ENCODE measurements around the gene CCBE1.

The CCBE1 gene

DNA sequence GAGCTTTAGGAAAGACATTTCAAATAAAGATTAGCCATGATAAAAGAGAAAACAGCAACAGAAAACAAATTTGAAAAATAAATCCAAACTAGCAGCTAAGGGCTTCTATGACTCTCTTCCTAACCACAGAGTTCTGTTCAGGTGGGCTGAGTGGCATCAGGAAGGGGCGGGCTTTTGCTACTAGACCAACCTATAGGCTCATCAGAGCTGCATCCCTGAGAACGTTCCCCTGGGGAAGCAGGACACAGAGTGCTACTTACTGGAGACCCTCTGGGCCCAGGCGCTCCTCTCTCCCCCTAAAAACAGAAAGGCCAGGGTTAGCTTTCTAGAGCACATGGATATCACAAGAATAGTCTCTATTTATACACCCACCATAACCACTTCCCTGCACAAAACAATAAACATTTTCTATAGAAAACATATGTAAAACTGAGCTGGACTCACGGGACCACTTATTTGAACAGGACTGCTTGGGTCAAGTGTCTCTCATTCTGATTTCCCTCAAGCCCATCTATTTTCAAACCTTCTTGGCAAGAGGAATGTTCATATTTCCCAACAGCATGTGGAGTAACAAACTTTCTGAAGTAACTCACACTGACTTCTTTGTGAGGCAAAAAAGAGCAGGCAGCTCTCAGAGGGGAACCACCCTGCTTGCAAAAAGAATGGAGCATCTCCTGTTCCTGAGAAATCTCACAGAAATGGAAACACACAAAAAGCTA lies 259.2 kb downstream of the CCBE1 start:
- no peaks in the 10 kb centered on the region for H3K4me1 ChIP-seq (ENCODE audit: insufficient read depth, insufficient read length)
- TF ChIP-seq SUZ12 (IDR thresholded peaks at IDR 0.05; ENCODE audit: extremely low read depth, insufficient read depth, insufficient read length) (no peak), YY1 (IDR thresholded peaks at IDR 0.05; ENCODE audit: insufficient read depth, insufficient read length) (no peak), ZNF274 (IDR thresholded peaks at IDR 0.05; ENCODE audit: low read depth, low read length) (no peak)
- H3K9ac ChIP-seq (ENCODE audit: insufficient read length, low read depth): no peak overlapping the region
- no peak overlapping the region for H3K4me3 ChIP-seq (ENCODE audit: insufficient read length, low read depth)
- DNase-seq (ENCODE audit: low read depth, low spot score): no peak
- H3K27me3 ChIP-seq (ENCODE audit: insufficient read depth, insufficient read length): no peaks in the 10 kb centered on the region
- no peaks in the 10 kb centered on the region for H3K9me3 ChIP-seq (ENCODE audit: insufficient read depth, low read length)
- H3K36me3 ChIP-seq (ENCODE audit: insufficient read depth, insufficient read length, low read length): no peaks in the 10 kb centered on the region

DNA sequence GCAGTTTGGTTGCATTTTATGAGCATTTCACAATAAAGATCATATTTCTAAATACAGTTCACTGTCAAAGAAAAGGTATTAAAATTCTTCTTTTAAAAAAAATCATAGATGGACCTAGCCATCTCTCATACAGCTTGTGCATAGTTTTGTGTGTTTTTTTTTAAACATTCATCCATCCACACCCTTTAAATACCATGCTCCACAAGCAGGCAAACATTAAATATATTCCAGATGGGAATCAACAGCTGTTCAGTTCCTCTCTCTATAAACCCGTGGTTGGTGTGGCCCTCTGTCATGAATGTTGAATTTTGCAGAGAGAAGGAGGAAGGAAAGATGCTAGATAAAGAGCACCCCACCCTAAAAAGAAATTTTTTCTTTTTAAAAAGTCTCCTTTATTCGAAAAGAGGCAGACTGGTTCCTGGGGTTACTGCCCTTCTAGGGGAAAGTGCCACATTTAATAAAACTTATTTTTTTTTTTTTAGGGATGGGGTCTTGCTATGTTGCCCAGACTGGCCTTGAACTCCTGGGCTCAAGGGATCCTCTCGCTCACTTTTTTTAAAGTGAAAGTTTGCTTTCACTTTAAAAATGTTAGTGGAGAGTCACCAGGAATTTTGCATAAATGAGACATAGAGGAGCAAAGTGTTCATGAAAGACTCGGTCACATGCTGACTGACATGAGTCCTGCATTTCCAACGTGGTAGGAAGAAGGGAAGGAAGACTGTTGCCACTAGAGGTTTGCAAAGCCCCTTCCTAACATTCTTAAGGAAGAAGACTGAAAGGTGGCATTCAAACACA lies 264.2 kb downstream of the CCBE1 start:
- no peak for DNase-seq (ENCODE audit: low read depth, low spot score)
- H3K4me1 ChIP-seq (ENCODE audit: insufficient read depth, insufficient read length): no peaks in the 10 kb centered on the region
- no peaks in the 10 kb centered on the region for H3K27me3 ChIP-seq (ENCODE audit: insufficient read depth, insufficient read length)
- no peaks in the 10 kb centered on the region for H3K9me3 ChIP-seq (ENCODE audit: insufficient read depth, low read length)
- H3K4me3 ChIP-seq (ENCODE audit: insufficient read length, low read depth): no peak overlapping the region
- no peak overlapping the region for H3K9ac ChIP-seq (ENCODE audit: insufficient read length, low read depth)
- no peaks in the 10 kb centered on the region for H3K36me3 ChIP-seq (ENCODE audit: insufficient read depth, insufficient read length, low read length)
- TF ChIP-seq SUZ12 (IDR thresholded peaks at IDR 0.05; ENCODE audit: extremely low read depth, insufficient read depth, insufficient read length): no peak
- TF ChIP-seq YY1 (IDR thresholded peaks at IDR 0.05; ENCODE audit: insufficient read depth, insufficient read length): no peak
- TF ChIP-seq ZNF274 (IDR thresholded peaks at IDR 0.05; ENCODE audit: low read depth, low read length): no peak

GRCh38 chr18:59431131-59431530 lies 266.1 kb downstream of the CCBE1 start:
- TF ChIP-seq YY1 (IDR thresholded peaks at IDR 0.05; ENCODE audit: insufficient read depth, insufficient read length): no peak
- TF ChIP-seq SUZ12 (IDR thresholded peaks at IDR 0.05; ENCODE audit: extremely low read depth, insufficient read depth, insufficient read length): no peak
- no peak for TF ChIP-seq ZNF274 (IDR thresholded peaks at IDR 0.05; ENCODE audit: low read depth, low read length)
- Histone ChIP-seq H3K4me1 (ENCODE audit: insufficient read depth, insufficient read length) (no peaks in the 10 kb centered on the region), H3K27me3 (ENCODE audit: insufficient read depth, insufficient read length) (no peaks in the 10 kb centered on the region), H3K36me3 (ENCODE audit: insufficient read depth, insufficient read length, low read length) (no peaks in the 10 kb centered on the region), H3K4me3 (ENCODE audit: insufficient read length, low read depth) (no peak overlapping the region), H3K9me3 (ENCODE audit: insufficient read depth, low read length) (no peaks in the 10 kb centered on the region), H3K9ac (ENCODE audit: insufficient read length, low read depth) (no peak overlapping the region)
- DNase-seq (ENCODE audit: low read depth, low spot score): no peak

- Histone ChIP-seq H3K9ac (ENCODE audit: insufficient read length, low read depth) (no peak overlapping the region), H3K27me3 (ENCODE audit: insufficient read depth, insufficient read length) (no peaks in the 10 kb centered on the region), H3K4me3 (ENCODE audit: insufficient read length, low read depth) (no peak overlapping the region), H3K36me3 (ENCODE audit: insufficient read depth, insufficient read length, low read length) (no peaks in the 10 kb centered on the region), H3K4me1 (ENCODE audit: insufficient read depth, insufficient read length) (no peaks in the 10 kb centered on the region), H3K9me3 (ENCODE audit: insufficient read depth, low read length) (no peaks in the 10 kb centered on the region)
- no peak for DNase-seq (ENCODE audit: low read depth, low spot score)
- TF ChIP-seq ZNF274 (IDR thresholded peaks at IDR 0.05; ENCODE audit: low read depth, low read length): no peak
These were observed 267.6 kb downstream of the CCBE1 start for GRCh38 chr18:59429608-59430007.

- DNase-seq (ENCODE audit: low read depth, low spot score): no peak
- Histone ChIP-seq H3K27me3 (ENCODE audit: insufficient read depth, insufficient read length) (no peaks in the 10 kb centered on the region), H3K9me3 (ENCODE audit: insufficient read depth, low read length) (no peaks in the 10 kb centered on the region), H3K36me3 (ENCODE audit: insufficient read depth, insufficient read length, low read length) (no peaks in the 10 kb centered on the region), H3K9ac (ENCODE audit: insufficient read length, low read depth) (no peak overlapping the region), H3K4me1 (ENCODE audit: insufficient read depth, insufficient read length) (no peaks in the 10 kb centered on the region), H3K4me3 (ENCODE audit: insufficient read length, low read depth) (no peak overlapping the region)
- TF ChIP-seq ZNF274 (IDR thresholded peaks at IDR 0.05; ENCODE audit: low read depth, low read length): no peak
- no peak for TF ChIP-seq YY1 (IDR thresholded peaks at IDR 0.05; ENCODE audit: insufficient read depth, insufficient read length)
- no peak for TF ChIP-seq SUZ12 (IDR thresholded peaks at IDR 0.05; ENCODE audit: extremely low read depth, insufficient read depth, insufficient read length)
These were observed 269.2 kb downstream of the CCBE1 start for GRCh38 chr18:59428018-59428417.

DNA sequence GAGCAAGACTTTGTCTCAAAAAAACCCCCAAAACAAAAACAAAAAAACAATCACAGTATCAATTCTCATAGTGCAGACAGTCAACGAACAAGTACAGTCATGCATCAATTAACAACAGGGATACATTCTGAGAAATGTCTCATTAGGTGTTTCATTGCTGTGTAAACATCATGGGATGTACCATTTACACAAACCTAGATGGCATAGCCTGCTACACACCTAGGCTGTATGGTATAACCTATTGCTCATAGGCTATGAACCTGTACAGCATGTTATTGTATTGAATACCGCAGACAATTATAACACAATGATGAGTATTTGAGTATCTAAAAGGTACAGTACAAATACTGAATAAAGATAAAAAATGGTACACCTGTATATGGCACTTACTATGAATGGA lies 270.4 kb downstream of the CCBE1 start:
- TF ChIP-seq SUZ12 (IDR thresholded peaks at IDR 0.05; ENCODE audit: extremely low read depth, insufficient read depth, insufficient read length): no peak
- no peak overlapping the region for H3K9ac ChIP-seq (ENCODE audit: insufficient read length, low read depth)
- DNase-seq (ENCODE audit: low read depth, low spot score): no peak
- no peaks in the 10 kb centered on the region for H3K36me3 ChIP-seq (ENCODE audit: insufficient read depth, insufficient read length, low read length)
- H3K4me3 ChIP-seq (ENCODE audit: insufficient read length, low read depth): no peak overlapping the region
- no peaks in the 10 kb centered on the region for H3K9me3 ChIP-seq (ENCODE audit: insufficient read depth, low read length)
- H3K27me3 ChIP-seq (ENCODE audit: insufficient read depth, insufficient read length): no peaks in the 10 kb centered on the region
- no peaks in the 10 kb centered on the region for H3K4me1 ChIP-seq (ENCODE audit: insufficient read depth, insufficient read length)

DNA sequence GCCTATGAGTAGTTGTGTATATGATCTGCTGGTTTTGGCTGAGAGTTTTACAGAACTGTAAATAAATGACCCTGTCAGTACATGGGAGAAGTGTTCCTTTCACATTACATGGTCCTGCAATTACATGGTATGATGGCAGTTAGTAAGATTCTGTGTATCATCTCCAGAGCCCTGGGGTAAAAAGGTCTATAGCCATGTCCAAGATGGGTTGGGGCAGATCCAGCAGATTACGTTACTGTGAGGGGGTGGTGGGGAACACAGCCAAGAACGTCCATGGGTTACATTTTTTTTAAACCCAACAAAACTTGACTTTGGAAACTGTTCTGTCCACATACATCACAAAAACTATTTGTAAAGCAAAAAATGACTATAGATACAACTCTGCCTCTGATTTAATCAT lies 274.0 kb downstream of the CCBE1 start:
- Histone ChIP-seq H3K9ac (ENCODE audit: insufficient read length, low read depth) (no peak overlapping the region), H3K27me3 (ENCODE audit: insufficient read depth, insufficient read length) (no peaks in the 10 kb centered on the region), H3K36me3 (ENCODE audit: insufficient read depth, insufficient read length, low read length) (no peaks in the 10 kb centered on the region), H3K4me1 (ENCODE audit: insufficient read depth, insufficient read length) (no peaks in the 10 kb centered on the region), H3K9me3 (ENCODE audit: insufficient read depth, low read length) (no peaks in the 10 kb centered on the region), H3K4me3 (ENCODE audit: insufficient read length, low read depth) (no peak overlapping the region)
- no peak for DNase-seq (ENCODE audit: low read depth, low spot score)
- TF ChIP-seq SUZ12 (IDR thresholded peaks at IDR 0.05; ENCODE audit: extremely low read depth, insufficient read depth, insufficient read length): no peak
- TF ChIP-seq YY1 (IDR thresholded peaks at IDR 0.05; ENCODE audit: insufficient read depth, insufficient read length): no peak
- TF ChIP-seq ZNF274 (IDR thresholded peaks at IDR 0.05; ENCODE audit: low read depth, low read length): no peak

Measured in NT2/D1 (cell line).